ENCODE results near the gene MYL6.

DNA sequence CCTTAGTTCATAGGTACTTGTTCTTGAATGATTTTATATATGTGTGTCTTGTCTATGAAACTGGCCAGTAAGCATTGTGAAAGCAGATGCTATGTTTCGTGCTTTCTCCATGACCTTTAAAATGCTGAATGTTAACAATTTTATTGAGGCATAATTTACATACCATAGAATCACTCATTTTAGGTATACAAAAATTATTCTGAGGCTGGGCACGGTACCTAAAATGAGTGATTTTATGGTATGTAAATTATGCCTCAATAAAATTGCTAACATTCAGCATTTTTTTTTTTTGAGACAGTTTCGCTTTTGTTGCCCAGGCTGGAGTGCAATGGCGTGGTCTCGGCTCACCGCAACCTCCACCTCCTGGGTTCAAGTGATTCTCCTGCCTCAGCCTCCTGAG is 23.3 kb upstream of the MYL6 start:
- TF ChIP-seq CTCF (IDR thresholded peaks at IDR 0.05; ENCODE audit: insufficient read depth, low read length) (no peak), GABPA (IDR thresholded peaks at IDR 0.05; ENCODE audit: low read depth) (no peak)
- TF ChIP-seq, protein P1, sequence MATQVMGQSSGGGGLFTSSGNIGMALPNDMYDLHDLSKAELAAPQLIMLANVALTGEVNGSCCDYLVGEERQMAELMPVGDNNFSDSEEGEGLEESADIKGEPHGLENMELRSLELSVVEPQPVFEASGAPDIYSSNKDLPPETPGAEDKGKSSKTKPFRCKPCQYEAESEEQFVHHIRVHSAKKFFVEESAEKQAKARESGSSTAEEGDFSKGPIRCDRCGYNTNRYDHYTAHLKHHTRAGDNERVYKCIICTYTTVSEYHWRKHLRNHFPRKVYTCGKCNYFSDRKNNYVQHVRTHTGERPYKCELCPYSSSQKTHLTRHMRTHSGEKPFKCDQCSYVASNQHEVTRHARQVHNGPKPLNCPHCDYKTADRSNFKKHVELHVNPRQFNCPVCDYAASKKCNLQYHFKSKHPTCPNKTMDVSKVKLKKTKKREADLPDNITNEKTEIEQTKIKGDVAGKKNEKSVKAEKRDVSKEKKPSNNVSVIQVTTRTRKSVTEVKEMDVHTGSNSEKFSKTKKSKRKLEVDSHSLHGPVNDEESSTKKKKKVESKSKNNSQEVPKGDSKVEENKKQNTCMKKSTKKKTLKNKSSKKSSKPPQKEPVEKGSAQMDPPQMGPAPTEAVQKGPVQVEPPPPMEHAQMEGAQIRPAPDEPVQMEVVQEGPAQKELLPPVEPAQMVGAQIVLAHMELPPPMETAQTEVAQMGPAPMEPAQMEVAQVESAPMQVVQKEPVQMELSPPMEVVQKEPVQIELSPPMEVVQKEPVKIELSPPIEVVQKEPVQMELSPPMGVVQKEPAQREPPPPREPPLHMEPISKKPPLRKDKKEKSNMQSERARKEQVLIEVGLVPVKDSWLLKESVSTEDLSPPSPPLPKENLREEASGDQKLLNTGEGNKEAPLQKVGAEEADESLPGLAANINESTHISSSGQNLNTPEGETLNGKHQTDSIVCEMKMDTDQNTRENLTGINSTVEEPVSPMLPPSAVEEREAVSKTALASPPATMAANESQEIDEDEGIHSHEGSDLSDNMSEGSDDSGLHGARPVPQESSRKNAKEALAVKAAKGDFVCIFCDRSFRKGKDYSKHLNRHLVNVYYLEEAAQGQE (IDR thresholded peaks at IDR 0.05; ENCODE audit: insufficient replicate concordance, low read depth), result no peak

Measured in HL-60 (cell line).